MCF 10A (cell line): ENCODE data around the gene ZNF618. TPM values are rescaled to one million over a fixed set of nuclear protein-coding genes. Genes with fewer than 3 reads are reported as not detected.

ENCODE experiments used
- BruUV-seq: library from RNA; stranded (reverse); fragments of 400-500 nt; replicated peaks from 2 replicates; lab custom pipeline; 2021; lab: Mats Ljungman, UMichigan
- CTCF ChIA-PET: fragments of 300-600 bp; sonication (Branson Sonifier 250); formaldehyde crosslinking; extraction: SDS; loops from one replicate; lab custom pipeline; 2021; ENCODE audit warnings: antibody characterized with exemption, inconsistent platforms; lab: Yijun Ruan, JAX
- POLR2A ChIA-PET: fragments of 300-600, 350-650 bp; sonication (Branson Sonifier 250); formaldehyde crosslinking; extraction: SDS; loops from one replicate; lab custom pipeline; 2020; ENCODE audit warnings: antibody characterized with exemption, inconsistent platforms; lab: Yijun Ruan, JAX
- DNase-seq: peaks from one replicate; pipeline ENCODE4 v3.0.0-alpha.2; 2018; ENCODE audit not compliant: unreplicated experiment
- H3K27ac Mint-ChIP-seq: one replicate; pipeline ENCODE4 v1.8.0; 2022; ENCODE audit warnings: mild to moderate bottlenecking, low read depth, mixed read lengths; ENCODE audit not compliant: unreplicated experiment
- H3K27me3 Mint-ChIP-seq: one replicate; pipeline ENCODE4 v1.8.0; 2022; ENCODE audit warnings: mixed read lengths; ENCODE audit not compliant: insufficient read depth, unreplicated experiment
- H3K36me3 Mint-ChIP-seq: one replicate; pipeline ENCODE4 v1.8.0; 2022; ENCODE audit warnings: mild to moderate bottlenecking, moderate library complexity, mixed read lengths; ENCODE audit not compliant: insufficient read depth, unreplicated experiment
- H3K4me1 Mint-ChIP-seq: one replicate; pipeline ENCODE4 v1.8.0; 2022; ENCODE audit warnings: mixed read lengths; ENCODE audit not compliant: insufficient read depth, unreplicated experiment
- H3K4me3 Mint-ChIP-seq: one replicate; pipeline ENCODE4 v1.8.0; 2022; ENCODE audit warnings: mild to moderate bottlenecking, moderate library complexity, mixed read lengths; ENCODE audit not compliant: unreplicated experiment
- H3K9me3 Mint-ChIP-seq: one replicate; pipeline ENCODE4 v1.8.0; 2022; ENCODE audit warnings: mixed read lengths; ENCODE audit not compliant: unreplicated experiment
- CTCF ChIP-seq: fragments of 200-600 bp; IDR thresholded peaks from one replicate; pipeline ENCODE4 v1.8.0; 2022; ENCODE audit warnings: antibody characterized with exemption, mild to moderate bottlenecking; ENCODE audit not compliant: unreplicated experiment
- intact Hi-C: fragments of 100-400 bp; cut with micrococcal nuclease; formaldehyde crosslinking; loops from 2 replicates; pipeline ENCODE4 v1.14.1; 2022
- total RNA-seq: library from RNA; stranded (reverse); gene quantifications from 2 replicates; pipeline ENCODE4 v1.2.3, GENCODE V29; 2022

Gene ZNF618
- total RNA-seq, 1 experiment from 2014 or later: 4.8 TPM

- H3K4me1 Mint-ChIP-seq: no peaks in the 10 kb centered on the region
- TF ChIP-seq CTCF: no peak
- no peaks in the 10 kb centered on the region for H3K9me3 Mint-ChIP-seq
- ChIA-PET POLR2A (no interaction called here), CTCF (interaction anchor here (0.7 to 1.1 kb wide), 4 partner anchors 13 to 250 kb away, joined by 3 to 5 read pairs (median 4); no protein-coding TSS in a partner anchor)
- no peak overlapping the region for H3K27ac Mint-ChIP-seq
- BruUV-seq: no TSS peak
- DNase-seq: no peak
- H3K27me3 Mint-ChIP-seq: no peaks in the 10 kb centered on the region
- no peak overlapping the region for H3K4me3 Mint-ChIP-seq
- H3K36me3 Mint-ChIP-seq: peaks cover 8% of the 10 kb centered on the region
- intact Hi-C loops: no loop called here
These were observed 156.1 kb downstream of the ZNF618 start for GRCh38 chr9:114031948-114032840.

- Mint-ChIP-seq H3K36me3 (peaks cover 8% of the 10 kb centered on the region), H3K27me3 (no peaks in the 10 kb centered on the region), H3K27ac (no peak overlapping the region), H3K4me3 (no peak overlapping the region), H3K4me1 (no peaks in the 10 kb centered on the region), H3K9me3 (no peaks in the 10 kb centered on the region)
- DNase-seq: peak; percentile 8
- intact Hi-C loops: loop anchor here (1.0 kb wide), 2 partner anchors 296 to 351 kb away; no protein-coding TSS in a partner anchor
- ChIA-PET CTCF (interaction anchor here (0.6 to 1.3 kb wide), 4 partner anchors 226 to 440 kb away, joined by 3 to 5 read pairs (median 4); no protein-coding TSS in a partner anchor), POLR2A (no interaction called here)
- no TSS peak for BruUV-seq
- peak; percentile 33 for TF ChIP-seq CTCF
These were observed 157.4 kb downstream of the ZNF618 start for GRCh38 chr9:114033397-114034103.

- POLR2A ChIA-PET: interaction anchor here (1.0 kb wide), 1 partner anchor 67 kb away, joined by 3 read pairs; no protein-coding TSS in a partner anchor
- no peaks in the 10 kb centered on the region for H3K27me3 Mint-ChIP-seq
- intact Hi-C loops: no loop called here
- CTCF ChIA-PET: interaction anchor here (0.6 to 1.3 kb wide), 2 partner anchors 297 to 440 kb away, joined by 3 read pairs; no protein-coding TSS in a partner anchor
- DNase-seq: no peak
- H3K4me1 Mint-ChIP-seq: no peaks in the 10 kb centered on the region
- H3K4me3 Mint-ChIP-seq: no peak overlapping the region
- peaks cover 8% of the 10 kb centered on the region for H3K36me3 Mint-ChIP-seq
- H3K27ac Mint-ChIP-seq: no peak overlapping the region
- no peaks in the 10 kb centered on the region for H3K9me3 Mint-ChIP-seq
- BruUV-seq: no TSS peak
- no peak for TF ChIP-seq CTCF
These were observed 158.1 kb downstream of the ZNF618 start for GRCh38 chr9:114034196-114034595.

GRCh38 chr9:114034661-114035062, 158.6 kb downstream of the ZNF618 start:
- Mint-ChIP-seq H3K9me3 (no peaks in the 10 kb centered on the region), H3K27ac (no peak overlapping the region), H3K36me3 (peaks cover 8% of the 10 kb centered on the region), H3K4me3 (no peak overlapping the region), H3K4me1 (no peaks in the 10 kb centered on the region), H3K27me3 (no peaks in the 10 kb centered on the region)
- ChIA-PET POLR2A (interaction anchor here (1.0 kb wide), 1 partner anchor 68 kb away, joined by 3 read pairs; no protein-coding TSS in a partner anchor), CTCF (interaction anchor here (1.6 kb wide), 1 partner anchor 11 kb away, joined by 3 read pairs; no protein-coding TSS in a partner anchor)
- DNase-seq: no peak
- intact Hi-C loops: no loop called here
- TF ChIP-seq CTCF: no peak
- BruUV-seq: no TSS peak
